Neural cell (in vitro differentiated cells): Measurements from ENCODE around the gene RBM19.

Source experiments
- EP300 ChIP-seq: fragments of 450-650 bp; conservative IDR thresholded peaks from 2 replicates; pipeline ENCODE4 v1.6.1; 2014; ENCODE audit warnings: antibody characterized with exemption, mild to moderate bottlenecking, moderate library complexity; ENCODE audit not compliant: poor library complexity, severe bottlenecking
- MXI1 ChIP-seq: fragments of 450-650 bp; conservative IDR thresholded peaks from 2 replicates; pipeline ENCODE4 v1.6.1; 2014; ENCODE audit warnings: antibody characterized with exemption, mild to moderate bottlenecking; ENCODE audit not compliant: poor library complexity, severe bottlenecking
- POLR2AphosphoS5 ChIP-seq: IDR thresholded peaks from 2 replicates; pipeline ENCODE4 v1.6.1; 2012
- SMC3 ChIP-seq: fragments of 450-650 bp; conservative IDR thresholded peaks from 2 replicates; pipeline ENCODE4 v1.6.1; 2014; ENCODE audit warnings: antibody characterized with exemption, mild to moderate bottlenecking, moderate library complexity; ENCODE audit not compliant: poor library complexity
- TAF1 ChIP-seq: IDR thresholded peaks from 2 replicates; pipeline ENCODE4 v1.6.1; 2012; ENCODE audit warnings: low read depth
- TF ChIP-seq, protein P1 (sequence below): fragments of 450-650 bp; IDR thresholded peaks from 2 replicates; pipeline ENCODE4 v1.5.1; 2014; ENCODE audit warnings: antibody characterized with exemption, mild to moderate bottlenecking, moderate library complexity; ENCODE audit not compliant: poor library complexity, severe bottlenecking

DNA sequence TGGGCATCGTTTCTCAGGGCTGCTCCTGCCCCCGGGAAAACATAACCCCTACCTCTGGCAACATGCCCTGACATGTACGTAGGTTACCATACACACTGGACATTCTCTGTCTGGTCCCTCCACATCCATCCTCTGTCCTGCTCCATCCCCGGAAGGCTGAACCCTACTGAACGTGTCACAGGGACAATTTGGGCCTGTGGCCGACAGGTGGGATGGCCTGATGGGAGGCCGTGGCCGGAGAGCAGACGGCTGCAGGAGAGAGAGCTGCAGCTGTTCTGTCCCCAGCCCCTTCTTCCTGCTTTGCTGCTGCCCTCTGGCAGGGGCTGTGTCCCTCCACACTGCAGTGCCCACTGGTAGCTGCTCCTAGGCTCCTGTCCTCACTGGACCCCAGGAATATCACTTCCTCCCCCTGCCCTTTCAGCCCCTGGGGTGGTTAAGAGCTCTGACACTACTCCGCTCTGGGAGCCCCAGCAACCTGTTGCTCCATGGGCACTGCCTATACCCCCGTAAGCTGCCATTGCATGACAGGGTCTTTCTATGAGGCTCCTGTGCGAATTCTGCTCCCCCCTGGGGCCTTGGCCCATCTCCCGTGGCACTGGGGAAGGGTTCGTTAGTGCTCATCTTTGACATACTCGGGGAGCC lies 125.6 kb downstream of the RBM19 start:
- no peak for TF ChIP-seq POLR2AphosphoS5
- TF ChIP-seq EP300, result no peak
- no peak for TF ChIP-seq MXI1
- no peak for TF ChIP-seq SMC3
- TF ChIP-seq, protein P1, sequence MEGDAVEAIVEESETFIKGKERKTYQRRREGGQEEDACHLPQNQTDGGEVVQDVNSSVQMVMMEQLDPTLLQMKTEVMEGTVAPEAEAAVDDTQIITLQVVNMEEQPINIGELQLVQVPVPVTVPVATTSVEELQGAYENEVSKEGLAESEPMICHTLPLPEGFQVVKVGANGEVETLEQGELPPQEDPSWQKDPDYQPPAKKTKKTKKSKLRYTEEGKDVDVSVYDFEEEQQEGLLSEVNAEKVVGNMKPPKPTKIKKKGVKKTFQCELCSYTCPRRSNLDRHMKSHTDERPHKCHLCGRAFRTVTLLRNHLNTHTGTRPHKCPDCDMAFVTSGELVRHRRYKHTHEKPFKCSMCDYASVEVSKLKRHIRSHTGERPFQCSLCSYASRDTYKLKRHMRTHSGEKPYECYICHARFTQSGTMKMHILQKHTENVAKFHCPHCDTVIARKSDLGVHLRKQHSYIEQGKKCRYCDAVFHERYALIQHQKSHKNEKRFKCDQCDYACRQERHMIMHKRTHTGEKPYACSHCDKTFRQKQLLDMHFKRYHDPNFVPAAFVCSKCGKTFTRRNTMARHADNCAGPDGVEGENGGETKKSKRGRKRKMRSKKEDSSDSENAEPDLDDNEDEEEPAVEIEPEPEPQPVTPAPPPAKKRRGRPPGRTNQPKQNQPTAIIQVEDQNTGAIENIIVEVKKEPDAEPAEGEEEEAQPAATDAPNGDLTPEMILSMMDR, result no peak
- TF ChIP-seq TAF1, result no peak
